Peyer's patch (tissue), 4 donors: ENCODE measurements around the gene SLC14A1.

Experiments used
- CTCF ChIP-seq, 6 experiments: fragments of 450-650 bp in 4 of 6; fragments of 200-600 bp in 2 of 6; sonication (generic) in 1 of 6; IDR thresholded peaks; one replicate each; pipeline ENCODE4 v1.5.1; 2017 to 2019; ENCODE audit warnings: antibody characterized with exemption in 6 of 6, mild to moderate bottlenecking in 3 of 6, moderate library complexity in 1 of 6
- POLR2A ChIP-seq, 2 donors: fragments of 450-650 bp; IDR thresholded peaks; one replicate each; pipeline ENCODE4 v1.5.1; 2017; ENCODE audit warnings: antibody characterized with exemption in 2 of 2, mild to moderate bottlenecking in 2 of 2, moderate library complexity in 2 of 2

- no peak for TF ChIP-seq POLR2A (IDR thresholded peaks at IDR 0.05)
- TF ChIP-seq CTCF (IDR thresholded peaks at IDR 0.05), result no peak
These were observed 620 bp downstream of the SLC14A1 start for GRCh38 chr18:45724601-45725000.
